Smooth muscle cell (in vitro differentiated cells): ENCODE measurements around the gene SSUH2. TPM values are rescaled to one million over a fixed set of nuclear protein-coding genes. Genes with fewer than 3 reads are reported as not detected.
"Not testable (repeated sequence)": the region's sequence is repeated elsewhere in the genome, so short reads cannot be mapped to it uniquely, and the experiment has no call there.

Experiments used
- DNase-seq: peaks from one replicate; lab custom pipeline; 2025; ENCODE audit not compliant: unreplicated experiment; lab: John Stamatoyannopoulos, UW
- H2AFZ ChIP-seq: fragments of 200-600 bp; sonication (generic); 2 replicates; pipeline ENCODE4 v1.6.0; 2016; ENCODE audit warnings: antibody characterized with exemption, low read depth, mild to moderate bottlenecking
- H3F3A ChIP-seq: fragments of 200-600 bp; sonication (generic); 2 replicates; pipeline ENCODE4 v1.6.0; 2017; ENCODE audit warnings: antibody characterized with exemption, low read depth
- H3K27ac ChIP-seq: fragments of 200-600 bp; sonication (generic); 2 replicates; pipeline ENCODE4 v1.5.1; 2016; ENCODE audit warnings: low read depth, mild to moderate bottlenecking
- H3K27me3 ChIP-seq: fragments of 200-600 bp; sonication (generic); 2 replicates; pipeline ENCODE4 v1.6.1; 2016; ENCODE audit warnings: low read depth, mild to moderate bottlenecking
- H3K36me3 ChIP-seq: fragments of 200-600 bp; sonication (generic); 2 replicates; pipeline ENCODE4 v1.5.1; 2016; ENCODE audit warnings: low read depth
- H3K4me1 ChIP-seq: fragments of 200-600 bp; sonication (generic); 2 replicates; pipeline ENCODE4 v1.5.1; 2016; ENCODE audit warnings: low read depth
- H3K4me2 ChIP-seq: fragments of 200-600 bp; sonication (generic); 2 replicates; pipeline ENCODE4 v1.6.0; 2016; ENCODE audit warnings: mild to moderate bottlenecking
- H3K4me3 ChIP-seq: fragments of 200-600 bp; sonication (generic); 2 replicates; pipeline ENCODE4 v1.5.1; 2016; ENCODE audit warnings: mild to moderate bottlenecking
- H3K79me2 ChIP-seq: fragments of 200-600 bp; sonication (generic); 2 replicates; pipeline ENCODE4 v1.6.0; 2016; ENCODE audit warnings: low read depth, mild to moderate bottlenecking
- H3K9ac ChIP-seq: fragments of 200-600 bp; sonication (generic); 2 replicates; pipeline ENCODE4 v1.6.0; 2016; ENCODE audit warnings: low read depth
- H3K9me3 ChIP-seq: fragments of 200-600 bp; sonication (generic); replicated peaks from 2 replicates; pipeline ENCODE4 v1.5.1; 2016; ENCODE audit warnings: low read depth
- H4K20me1 ChIP-seq: fragments of 200-600 bp; sonication (generic); 2 replicates; pipeline ENCODE4 v1.6.0; 2016; ENCODE audit warnings: low read depth
- CTCF ChIP-seq: fragments of 200-600 bp; sonication (generic); IDR thresholded peaks from 2 replicates; pipeline ENCODE4 v1.5.1; 2017; ENCODE audit warnings: borderline replicate concordance, mild to moderate bottlenecking, antibody characterized with exemption; ENCODE audit not compliant: insufficient read depth, poor library complexity, severe bottlenecking
- WGBS: methylation state at CpG from one replicate; pipeline ENCODE4 v1.1.7; 2016; ENCODE audit warnings: low lambda C conversion rate; 5-methylcytosine and 5-hydroxymethylcytosine counted together
- polyA plus RNA-seq: library from polyadenylated mRNA; unstranded; fragments of >200 nt; fragmentation: Nextera tagmentation; extraction: Ambion mirVana; gene quantifications from 2 replicates; pipeline ENCODE4 v1.2.1, GENCODE V29; 2016
- total RNA-seq: library from RNA; depleted of rRNA; stranded (reverse); fragments of >200 nt; gene quantifications from 2 replicates; pipeline ENCODE4 v1.2.3, GENCODE V29; 2014

Gene SSUH2
- total and polyA plus RNA-seq, 2 experiments from 2014 or later, result 0.09 TPM; not detected in 1

GRCh38 chr3:8657804-8658305 lies 13.3 kb upstream of the SSUH2 start:
- no peak for TF ChIP-seq CTCF
- H3K4me3 ChIP-seq, result no peak overlapping the region
- H3F3A ChIP-seq, result peaks cover 3% of the 10 kb centered on the region
- peaks cover 9% of the 10 kb centered on the region for H3K4me1 ChIP-seq
- H3K9me3 ChIP-seq, result no peaks in the 10 kb centered on the region
- H3K4me2 ChIP-seq, result no peak overlapping the region
- no peak overlapping the region for H3K27ac ChIP-seq
- no peaks in the 10 kb centered on the region for H3K79me2 ChIP-seq
- no peaks in the 10 kb centered on the region for H4K20me1 ChIP-seq
- no peaks in the 10 kb centered on the region for H3K36me3 ChIP-seq
- WGBS, result 95% methylated on average over 8 of the region's 8 CpGs
- H3K27me3 ChIP-seq, result no peaks in the 10 kb centered on the region
- no peak for DNase-seq
- H2AFZ ChIP-seq, result no peak overlapping the region
- no peak overlapping the region for H3K9ac ChIP-seq

- H3K79me2 ChIP-seq, result no peaks in the 10 kb centered on the region
- no peak for DNase-seq
- H3K36me3 ChIP-seq, result no peaks in the 10 kb centered on the region
- H3K27me3 ChIP-seq, result no peaks in the 10 kb centered on the region
- no peak overlapping the region for H3K4me3 ChIP-seq
- peaks cover 3% of the 10 kb centered on the region for H3F3A ChIP-seq
- no peak overlapping the region for H3K4me2 ChIP-seq
- no peaks in the 10 kb centered on the region for H3K9me3 ChIP-seq
- WGBS, result 97% methylated on average over 8 of the region's 8 CpGs
- H4K20me1 ChIP-seq, result no peaks in the 10 kb centered on the region
- H3K27ac ChIP-seq, result no peak overlapping the region
- peaks cover 9% of the 10 kb centered on the region for H3K4me1 ChIP-seq
- H2AFZ ChIP-seq, result no peak overlapping the region
- no peak overlapping the region for H3K9ac ChIP-seq
- no peak for TF ChIP-seq CTCF
Measured at GRCh38 chr3:8656240-8656639, 11.6 kb upstream of the SSUH2 start.

GRCh38 chr3:8655387-8655835 lies 10.8 kb upstream of the SSUH2 start:
- H3K36me3 ChIP-seq, result no peaks in the 10 kb centered on the region
- peaks cover 9% of the 10 kb centered on the region for H3K4me1 ChIP-seq
- no peak for DNase-seq
- no peak for TF ChIP-seq CTCF
- no peaks in the 10 kb centered on the region for H3K79me2 ChIP-seq
- H3K27me3 ChIP-seq, result no peaks in the 10 kb centered on the region
- no peak overlapping the region for H3K9ac ChIP-seq
- H4K20me1 ChIP-seq, result no peaks in the 10 kb centered on the region
- no peak overlapping the region for H2AFZ ChIP-seq
- H3F3A ChIP-seq, result peaks cover 3% of the 10 kb centered on the region
- H3K4me2 ChIP-seq, result no peak overlapping the region
- no peaks in the 10 kb centered on the region for H3K9me3 ChIP-seq
- WGBS, result 93% methylated on average over 10 of the region's 10 CpGs
- H3K4me3 ChIP-seq, result no peak overlapping the region
- no peak overlapping the region for H3K27ac ChIP-seq

- H2AFZ ChIP-seq, H3K9ac ChIP-seq, DNase-seq, H3F3A ChIP-seq, H3K36me3 ChIP-seq, H4K20me1 ChIP-seq, H3K27ac ChIP-seq, H3K4me2 ChIP-seq, H3K4me1 ChIP-seq, H3K9me3 ChIP-seq, H3K4me3 ChIP-seq, H3K79me2 ChIP-seq, H3K27me3 ChIP-seq: not testable (repeated sequence)
- 88% methylated on average over 5 of the region's 6 CpGs for WGBS
Measured at GRCh38 chr3:8654572-8655329, 10.2 kb upstream of the SSUH2 start.
